Mesenteric fat pad (tissue), 1 donor: ENCODE data around the gene MRPS18A. TPM values are rescaled to one million over a fixed set of nuclear protein-coding genes. Genes with fewer than 3 reads are reported as not detected.

Experiments used
- DNase-seq: peaks from one replicate; pipeline ENCODE4 v3.0.0-alpha.2; 2020; ENCODE audit warnings: low spot score
- long read RNA-seq: library from polyadenylated mRNA; unstranded; transcript quantifications from one replicate; pipeline ENCODE4 v2.0.0, GENCODE V29; 2020
- total RNA-seq: library from RNA; stranded (reverse); fragmentation: NEBNext Ultra II Directional; extraction: Animal tissue kit (Norgen Biotek cat#: 25700); gene quantifications from one replicate; pipeline ENCODE4 v1.2.1, GENCODE V29; 2021
- donor health status: DM: yes; HTN: yes; CAD: no.

The MRPS18A gene
- total RNA-seq = 34.5 TPM
- long read RNA-seq, transcript MRPS18A-202 (6 exons, 1,062 nt) = major isoform, 22 of 28 reads
- long read RNA-seq, partial matches to known transcripts = 1 of 28 reads
- long read RNA-seq, other reads (novel, unspliced or antisense) = 2 of 28 reads

DNA sequence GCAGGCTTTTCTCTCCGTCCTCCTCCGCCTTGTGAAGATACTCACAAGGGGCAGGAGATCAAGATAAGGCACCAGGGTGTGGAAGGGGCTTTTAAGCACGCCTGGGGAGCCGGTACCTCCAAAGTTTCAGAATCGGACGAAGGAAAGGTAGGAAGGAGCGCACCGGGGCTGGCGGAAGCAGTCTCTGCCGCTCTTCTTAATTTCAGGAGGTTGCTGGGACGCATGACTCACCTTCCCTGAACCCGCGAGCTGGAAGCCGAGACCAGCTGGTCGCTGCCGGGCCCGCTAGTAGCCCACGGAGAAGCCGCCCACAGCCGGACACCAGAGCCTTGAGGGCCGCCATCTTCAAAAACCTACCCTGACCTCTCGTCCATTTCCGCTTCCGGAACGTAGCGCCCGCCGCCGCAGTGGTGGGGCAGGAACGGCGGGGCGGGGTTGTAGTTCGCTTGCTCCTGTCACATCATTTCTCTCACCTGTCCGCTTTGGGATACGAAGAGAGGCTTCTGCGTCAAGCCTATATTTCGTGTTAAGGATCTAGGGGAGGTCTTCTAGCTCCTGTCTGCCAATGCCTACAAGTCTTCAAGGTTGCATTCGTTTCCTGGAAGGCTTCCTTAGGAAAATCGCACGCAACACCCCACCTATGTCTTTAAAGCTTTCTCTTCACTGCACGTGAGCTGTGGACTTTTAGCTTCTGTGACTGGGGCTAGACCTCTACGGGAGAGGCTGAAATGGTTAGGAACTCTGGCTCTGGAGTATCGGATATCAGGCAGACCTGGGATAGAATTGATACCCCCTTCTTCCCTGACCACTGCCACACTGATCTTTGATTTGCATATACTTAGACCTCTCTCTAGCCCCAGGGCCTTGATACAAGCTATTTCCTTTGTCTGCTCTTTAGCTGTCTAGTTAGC lies at the start of gene MRPS18A:
Gene MRPS18A (minus strand): TSS at position 355 of the 911 bp plus-strand sequence. CDS start 12 bp downstream, at position 343.
- DNase-seq = peak; percentile 94

- peak; percentile 9 for DNase-seq
Measured at GRCh38 chr6:43736844-43737243, 49.3 kb upstream of the MRPS18A start.

DNA sequence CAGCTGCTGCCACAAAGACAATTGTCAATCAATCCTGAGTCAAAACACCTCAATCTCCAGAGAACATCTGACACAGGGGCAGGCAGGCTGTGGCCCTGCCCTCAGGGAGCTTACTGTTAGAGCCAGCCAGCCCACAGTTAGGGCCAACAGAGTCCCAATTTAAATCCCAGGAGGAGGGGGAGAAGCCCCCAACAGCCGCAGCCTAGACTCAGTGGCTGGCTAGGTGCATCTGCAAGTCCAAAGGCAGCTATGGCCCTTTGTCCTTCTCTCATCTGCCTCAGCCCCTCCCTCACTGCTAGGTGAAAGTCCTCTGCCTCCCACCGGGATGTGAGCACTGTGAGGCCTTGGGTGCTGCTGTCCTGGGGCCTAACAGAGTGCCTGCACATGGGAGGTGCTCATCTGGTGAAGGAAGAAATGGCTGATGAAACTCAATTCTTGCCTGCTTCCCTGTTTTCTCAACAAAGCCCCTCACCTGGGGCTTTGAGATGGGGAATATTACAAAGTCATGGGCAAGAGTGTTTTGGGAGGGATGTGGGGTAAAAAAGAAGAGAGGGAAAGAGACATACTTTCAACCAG lies 48.7 kb upstream of the MRPS18A start:
- peak; percentile 68 for DNase-seq

- no peak for DNase-seq
Measured at GRCh38 chr6:43735642-43736199, 48.1 kb upstream of the MRPS18A start.

- peak; percentile 67 for DNase-seq
Measured at GRCh38 chr6:43734294-43734665, 46.7 kb upstream of the MRPS18A start.

DNA sequence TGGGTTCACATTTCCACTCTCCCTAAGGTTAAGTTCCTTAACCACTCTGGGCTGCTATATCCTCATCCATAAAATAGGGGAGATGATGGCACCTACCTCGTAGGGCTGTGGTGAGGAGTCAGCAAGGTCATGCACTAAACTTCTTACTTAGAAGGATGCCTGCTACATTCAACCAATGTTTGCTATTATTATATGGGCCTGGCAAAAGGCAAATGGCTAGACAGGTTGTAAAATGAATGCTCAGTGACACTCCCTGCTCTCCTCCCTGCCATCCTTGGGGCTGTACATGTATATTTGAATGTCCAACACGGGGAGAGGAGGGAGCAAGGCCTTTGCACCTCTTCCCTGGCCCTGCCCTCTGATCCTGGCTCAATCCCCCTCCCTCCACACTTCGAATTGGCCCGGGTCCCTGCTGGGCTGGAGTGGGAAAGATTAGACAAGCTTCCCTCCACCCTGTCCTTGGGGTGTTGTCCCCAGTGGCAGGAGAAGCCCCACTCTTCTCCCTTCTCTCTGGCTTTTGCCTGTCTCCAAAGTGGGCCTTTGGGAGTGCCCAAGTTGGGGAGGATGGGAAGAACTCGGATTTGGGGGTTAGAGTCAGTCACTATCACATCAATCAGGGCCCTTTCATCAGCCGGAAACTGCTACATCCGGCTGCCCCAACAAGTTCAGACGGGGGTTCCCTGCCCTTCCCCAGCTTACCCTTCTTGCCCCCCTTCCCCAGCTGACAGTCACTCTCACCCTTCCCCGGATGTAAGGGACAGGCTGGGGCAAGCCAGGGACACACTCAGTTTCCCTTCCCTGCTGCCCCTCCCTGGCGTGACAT lies 46.1 kb upstream of the MRPS18A start:
- peak; percentile 62 for DNase-seq

DNA sequence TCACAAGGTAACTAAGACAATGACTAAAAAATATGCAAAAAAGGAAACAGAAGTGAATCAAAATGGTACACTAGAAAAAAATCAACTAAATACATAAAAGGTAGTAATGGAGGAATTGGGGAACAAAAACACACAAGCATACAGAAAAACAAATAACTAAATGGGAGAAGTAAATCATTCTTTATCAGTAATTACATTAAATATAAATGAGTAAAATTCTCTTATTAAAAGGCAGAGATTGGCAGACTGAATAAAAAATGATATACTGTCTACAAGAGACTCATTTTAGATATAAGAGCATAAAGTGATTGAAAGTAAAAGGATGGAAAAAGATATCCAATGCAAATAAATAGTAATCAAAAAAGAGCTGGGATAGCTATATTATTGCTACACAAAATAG lies 43.0 kb upstream of the MRPS18A start:
- no peak for DNase-seq

- no peak for DNase-seq
Measured at GRCh38 chr6:43729537-43729936, 41.9 kb upstream of the MRPS18A start.

- peak; percentile 30 for DNase-seq
Measured at GRCh38 chr6:43728586-43728985, 41.0 kb upstream of the MRPS18A start.

GRCh38 chr6:43727634-43728033 lies 40.0 kb upstream of the MRPS18A start:
- DNase-seq = no peak

DNA sequence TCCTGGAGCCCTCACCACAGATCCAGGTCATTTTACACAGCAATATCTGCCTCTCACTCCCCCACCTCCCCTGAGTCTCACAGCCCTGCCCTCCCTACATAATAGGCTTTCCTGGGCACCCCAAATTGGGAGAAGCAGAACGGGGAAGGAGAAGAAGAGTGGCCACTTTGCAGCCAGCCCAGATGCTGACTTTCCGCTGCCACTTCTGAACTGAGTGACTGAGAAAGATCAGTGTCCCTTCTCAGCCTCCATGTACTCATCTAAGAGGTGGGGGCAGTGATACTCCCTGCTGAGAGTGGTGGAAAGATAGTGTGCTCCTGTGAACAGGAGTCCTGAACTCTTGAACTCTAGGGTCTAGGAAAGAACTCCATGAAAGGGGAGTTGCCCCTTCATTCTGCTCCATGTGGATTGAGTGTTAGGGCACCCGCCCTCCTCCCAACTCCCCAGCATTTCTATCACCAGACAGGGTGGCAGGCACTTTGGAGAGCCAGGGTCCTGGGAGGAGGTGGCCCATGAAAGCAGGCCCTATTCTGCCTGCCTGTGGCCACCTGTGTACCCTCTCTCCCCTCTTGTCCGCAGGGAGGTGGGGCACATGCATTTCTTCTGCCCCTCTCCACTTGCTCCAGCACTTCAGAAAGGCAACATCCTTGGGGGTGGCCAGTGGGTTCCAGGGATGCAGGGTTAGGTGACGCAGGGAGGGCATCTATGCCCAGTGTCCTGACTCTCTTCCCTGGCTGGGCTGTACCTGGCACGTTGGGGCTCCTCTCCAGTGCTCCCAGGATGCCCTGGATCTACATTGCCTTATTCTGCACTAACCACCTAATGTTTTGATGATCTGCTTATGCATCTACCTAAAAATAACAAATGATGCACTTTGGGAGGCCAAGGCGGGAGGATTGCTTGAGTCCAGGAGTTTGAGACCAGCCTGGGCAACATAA lies 38.3 kb upstream of the MRPS18A start:
- no peak for DNase-seq

DNA sequence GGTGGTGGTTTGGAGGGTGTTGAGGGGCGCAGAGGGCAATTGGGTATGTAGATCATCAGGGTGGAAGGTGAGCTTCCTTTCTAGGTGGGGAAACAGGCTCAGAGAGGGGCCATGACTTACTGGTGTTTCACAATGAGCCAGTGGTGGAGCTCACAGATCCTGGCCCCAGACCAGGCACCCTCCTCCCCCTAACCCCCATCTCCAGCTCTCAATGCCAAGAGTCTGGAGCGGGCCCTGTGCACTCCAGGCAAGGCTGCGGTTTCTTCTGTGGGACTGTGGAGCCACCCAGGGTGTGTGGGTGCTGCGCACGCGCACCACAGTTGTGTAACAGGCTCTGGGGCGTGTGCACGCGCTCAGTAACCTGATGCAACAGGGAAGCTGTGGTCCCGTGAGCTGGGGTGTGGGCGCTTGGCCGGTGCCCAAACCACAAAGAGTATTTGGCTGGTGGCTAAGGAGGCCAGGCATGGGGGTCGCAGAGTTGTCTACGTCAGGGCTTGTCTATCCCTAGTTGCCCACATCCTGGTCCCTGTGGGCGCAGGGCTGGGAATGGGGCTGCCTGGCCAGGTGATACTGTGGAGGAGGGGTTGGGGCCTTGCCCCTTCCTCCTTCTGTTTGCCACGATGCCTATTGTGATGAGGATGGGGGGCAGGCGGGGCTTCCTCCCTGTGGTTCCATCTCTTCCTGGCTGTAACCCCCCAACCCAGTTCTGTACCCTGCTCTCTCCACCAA lies 37.5 kb upstream of the MRPS18A start:
- DNase-seq = peak; percentile 94

DNA sequence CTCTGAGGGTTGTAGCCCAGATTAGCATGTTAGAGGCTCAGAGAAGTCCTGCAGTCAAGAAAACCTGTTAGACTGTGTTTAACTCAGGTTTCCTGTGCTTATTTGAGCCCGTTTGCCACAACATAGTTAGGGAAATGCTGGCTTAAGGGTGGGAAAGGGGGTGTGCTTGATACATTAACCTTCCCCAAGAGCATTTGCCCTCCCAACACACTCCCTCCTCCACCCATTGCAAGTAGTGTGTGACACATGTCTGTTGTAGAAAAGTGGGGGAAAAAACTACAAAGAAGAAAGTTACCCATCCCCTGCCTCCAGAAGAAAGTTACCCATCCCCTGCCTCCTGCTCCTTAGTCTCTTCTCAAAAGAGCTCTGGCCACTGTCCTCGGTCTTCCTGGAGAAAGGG lies 36.8 kb upstream of the MRPS18A start:
- DNase-seq = no peak

DNA sequence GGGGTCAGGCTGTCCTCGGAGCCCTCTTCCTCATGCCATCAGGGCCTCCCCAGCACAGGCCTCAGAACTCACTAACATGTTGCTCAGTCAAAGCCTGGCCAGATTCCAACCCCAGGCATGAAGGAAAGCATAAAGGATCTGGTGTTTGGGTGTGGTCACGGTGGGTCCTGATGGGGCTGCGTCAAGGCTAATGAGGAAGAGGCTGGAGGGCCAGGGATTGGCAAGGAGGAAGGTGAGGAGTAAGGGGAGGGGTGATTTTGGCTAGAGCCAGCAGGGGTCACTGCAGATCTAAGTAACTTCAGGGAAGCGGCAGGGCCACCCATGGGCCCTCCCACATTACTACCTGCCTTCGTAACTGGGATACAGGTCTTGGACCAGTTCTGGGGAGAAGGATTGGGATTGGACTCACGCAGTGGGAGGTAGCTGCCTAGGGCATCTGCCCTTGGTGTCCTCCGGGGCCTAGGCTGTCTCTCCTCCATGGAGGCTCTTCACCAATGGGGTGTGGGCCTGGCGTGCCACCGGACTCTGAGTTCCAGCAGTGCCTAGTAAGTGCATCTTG lies 36.2 kb upstream of the MRPS18A start:
- no peak for DNase-seq

- no peak for DNase-seq
Measured at GRCh38 chr6:43722920-43723545, 35.4 kb upstream of the MRPS18A start.

DNA sequence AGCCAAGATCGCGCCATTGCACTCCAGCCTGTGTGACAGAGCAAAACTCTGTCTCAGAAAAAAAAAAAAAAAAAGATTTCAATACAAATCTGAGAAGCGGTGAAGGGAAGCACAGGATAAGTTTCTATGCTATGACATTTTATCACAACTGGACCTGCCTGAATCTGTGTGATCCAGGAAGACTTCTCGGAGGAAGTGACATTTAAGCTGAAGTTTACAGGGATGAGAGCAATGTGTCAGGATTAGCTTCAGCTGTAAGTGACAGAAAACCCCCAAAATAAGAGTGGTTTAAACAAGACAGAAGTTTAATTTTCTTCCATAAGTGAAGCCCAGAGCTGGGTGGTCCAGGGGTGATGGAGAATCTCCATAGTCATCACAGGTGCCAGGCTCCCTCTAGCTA lies 33.4 kb upstream of the MRPS18A start:
- DNase-seq = no peak

DNA sequence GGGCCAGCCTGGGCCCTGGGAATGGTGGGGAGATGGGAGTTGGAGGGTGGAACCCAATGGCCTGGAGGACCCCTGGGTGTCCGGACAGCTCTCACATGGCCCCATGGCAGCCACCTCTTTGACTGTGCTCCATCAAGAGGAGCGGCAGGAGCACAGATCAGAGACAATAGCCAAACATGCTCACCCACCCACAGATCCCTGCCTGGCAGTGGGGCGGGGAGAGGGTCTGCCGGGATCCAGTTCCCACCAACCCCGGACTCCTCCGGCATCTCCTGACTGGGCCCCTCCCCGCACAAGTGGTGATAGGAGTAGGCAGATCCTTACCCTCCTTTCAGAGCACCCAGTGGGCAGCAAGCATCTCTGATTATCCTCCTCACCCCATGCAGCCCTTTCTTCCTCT lies 31.9 kb upstream of the MRPS18A start:
- no peak for DNase-seq

DNA sequence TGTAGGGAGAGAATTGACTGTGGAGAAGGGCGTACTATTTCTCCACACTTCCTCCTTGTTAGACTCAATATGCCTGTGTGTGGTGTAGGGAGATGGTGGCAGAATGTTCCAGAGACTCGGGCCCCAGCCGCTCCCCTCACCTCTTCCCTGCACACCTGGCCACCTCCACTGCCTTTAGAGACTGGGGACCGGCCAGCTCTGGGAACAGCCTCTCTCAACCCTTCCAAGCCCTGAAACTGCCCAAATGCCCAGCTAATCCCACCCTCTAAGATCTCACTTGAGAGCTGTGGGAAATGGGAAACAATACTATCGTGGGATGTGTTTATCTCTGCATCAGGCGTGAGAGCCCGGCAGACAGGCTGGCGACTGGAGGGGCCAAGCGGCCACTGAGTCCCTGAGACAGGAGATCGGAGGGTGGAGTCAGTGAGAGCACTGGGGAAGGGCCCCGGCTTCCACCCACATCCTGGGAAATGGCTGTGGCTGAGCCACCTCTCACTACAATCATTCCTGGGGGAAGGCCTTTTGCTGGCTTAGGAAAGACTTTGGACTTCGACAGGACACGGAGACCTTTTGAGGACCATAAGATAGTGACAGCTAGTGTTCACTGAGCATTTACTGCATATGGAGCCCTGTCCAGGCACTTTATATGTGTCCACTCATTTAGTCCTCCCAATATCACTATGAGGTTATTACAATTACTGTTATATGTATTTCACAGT lies 31.0 kb upstream of the MRPS18A start:
- no peak for DNase-seq
